ENCODE data around the gene NUAK2.

DNA sequence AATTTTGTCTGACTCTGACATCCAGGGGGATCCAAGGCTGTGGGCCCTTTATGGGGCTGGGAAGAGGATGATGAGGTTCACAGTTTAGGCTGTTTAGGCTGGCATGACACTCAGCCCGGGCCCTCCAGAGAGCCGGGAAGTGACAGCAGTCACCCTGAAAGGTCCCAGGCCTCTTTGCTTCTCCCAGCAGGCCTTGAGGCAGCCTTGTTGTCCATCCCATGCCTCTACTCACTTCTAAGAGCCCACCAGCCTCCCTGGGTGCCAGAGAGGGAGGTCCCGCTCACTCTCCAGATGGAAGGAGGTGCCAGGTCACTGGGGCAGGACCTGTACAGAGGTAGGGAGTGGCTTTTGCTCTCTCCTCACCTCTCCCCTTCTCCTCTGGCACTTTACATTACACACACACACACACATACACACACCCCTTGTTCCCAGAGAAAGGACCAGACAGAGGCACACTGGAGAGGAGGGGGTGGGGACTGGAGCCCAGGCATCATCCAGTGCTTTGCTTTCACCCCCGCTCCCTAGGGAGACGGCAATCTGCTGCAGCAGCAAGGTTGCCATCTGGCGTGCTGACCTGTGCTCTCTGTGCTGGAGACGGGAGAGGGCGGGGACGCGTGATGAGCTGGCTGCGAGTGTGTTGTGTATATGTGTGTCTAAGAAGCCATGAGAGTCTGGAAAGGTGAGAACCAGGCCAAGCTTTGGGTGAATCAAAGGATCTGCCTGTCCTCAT lies 30.6 kb upstream of the NUAK2 start:
- TF ChIP-seq YY1 (IDR thresholded peaks at IDR 0.05; ENCODE audit: insufficient read depth, insufficient read length): no peak
- TF ChIP-seq ZNF274 (IDR thresholded peaks at IDR 0.05; ENCODE audit: low read depth, low read length): no peak

Data from NT2/D1 (cell line).